HCT116 (cell line): ENCODE data around the gene GANC.

Experiments used
- CEBPB ChIP-seq: IDR thresholded peaks from 2 replicates; pipeline ENCODE4 v1.6.1; 2012; ENCODE audit warnings: low read depth
- CTCF ChIP-seq, 3 experiments: fragments of 200-600 bp in 1 of 3; sonication (generic) in 1 of 3; IDR thresholded peaks in 2 of 3; conservative IDR thresholded peaks in 1 of 3; 2 replicates each; pipeline ENCODE4 v1.5.1; 2012 to 2017; ENCODE audit warnings: low read depth in 2 of 3, low read length in 2 of 3, antibody characterized with exemption in 1 of 3, borderline replicate concordance in 1 of 3, control low read depth in 1 of 3, mild to moderate bottlenecking in 1 of 3, mixed read lengths in 1 of 3, mixed run types in 1 of 3, moderate library complexity in 1 of 3; ENCODE audit not compliant: insufficient read depth in 1 of 3
- EZH2 ChIP-seq: fragments of 200-600 bp; sonication (generic); IDR thresholded peaks from 2 replicates; pipeline ENCODE4 v1.6.1; 2017; ENCODE audit warnings: antibody characterized with exemption, mixed run types
- JUND ChIP-seq: IDR thresholded peaks from 2 replicates; pipeline ENCODE4 v1.6.1; 2012
- MAX ChIP-seq: IDR thresholded peaks from 2 replicates; pipeline ENCODE4 v1.6.1; 2012
- POLR2A ChIP-seq: IDR thresholded peaks from 2 replicates; pipeline ENCODE4 v1.7.0; 2011; ENCODE audit warnings: borderline replicate concordance; ENCODE audit not compliant: insufficient read depth, insufficient read length; ENCODE audit errors: extremely low read depth
- POLR2AphosphoS5 ChIP-seq: IDR thresholded peaks from 2 replicates; pipeline ENCODE4 v1.6.1; 2011; ENCODE audit warnings: mild to moderate bottlenecking, low read depth, low read length, moderate library complexity
- RAD21 ChIP-seq: IDR thresholded peaks from 2 replicates; pipeline ENCODE4 v1.6.1; 2012; ENCODE audit warnings: low read depth, mild to moderate bottlenecking
- SP1 ChIP-seq: IDR thresholded peaks from 2 replicates; pipeline ENCODE4 v1.6.1; 2012; ENCODE audit warnings: low read depth
- SRF ChIP-seq: IDR thresholded peaks from 2 replicates; pipeline ENCODE4 v1.6.1; 2012; ENCODE audit warnings: low read depth
- TCF7L2 ChIP-seq: IDR thresholded peaks from 2 replicates; pipeline ENCODE4 v1.7.0; 2011; ENCODE audit warnings: borderline replicate concordance, inconsistent platforms; ENCODE audit not compliant: insufficient read depth, insufficient read length; ENCODE audit errors: extremely low read depth
- ZFX ChIP-seq: fragments of 450-650 bp; IDR thresholded peaks from 2 replicates; pipeline ENCODE4 v1.6.1; 2017
- ZNF274 ChIP-seq: fragments of 200-500 bp; sonication (Bioruptor generic); IDR thresholded peaks from 2 replicates; pipeline ENCODE4 v1.6.1; 2014; ENCODE audit warnings: mild to moderate bottlenecking, low read depth, low read length, inconsistent platforms
- TF ChIP-seq, protein P1 (sequence below): IDR thresholded peaks from 2 replicates; pipeline ENCODE4 v1.6.1; 2012; ENCODE audit warnings: low read depth

DNA sequence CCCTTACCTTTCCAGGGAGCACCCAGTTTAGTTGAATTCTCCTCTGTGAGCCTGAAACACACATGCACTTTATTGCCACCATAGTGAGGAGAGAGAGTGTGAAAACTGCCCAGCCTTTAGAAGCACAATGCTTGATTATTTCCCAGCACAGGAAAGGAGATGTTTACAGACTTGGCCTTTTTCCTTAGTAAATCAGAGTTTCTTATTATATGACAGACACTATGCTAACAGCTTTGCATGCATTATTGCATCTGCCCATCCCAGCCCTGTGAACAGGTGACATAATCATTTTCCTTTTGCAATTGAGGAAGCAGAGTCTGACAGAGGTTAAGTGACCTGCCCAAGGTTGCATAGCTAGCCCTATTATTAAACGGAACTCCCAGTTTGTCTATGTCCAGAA, 122.8 kb downstream of the GANC start:
- no peak for TF ChIP-seq CTCF (IDR thresholded peaks at IDR 0.05 in 2 of 3, conservative IDR thresholded peaks at IDR 0.05 in 1 of 3; ENCODE audit: borderline replicate concordance in 1 of 3, insufficient read depth in 1 of 3, low read depth in 2 of 3, low read length in 2 of 3)
- no peak for TF ChIP-seq MAX
- TF ChIP-seq EZH2 = no peak
- TF ChIP-seq POLR2A = no peak
- no peak for TF ChIP-seq SP1
- no peak for TF ChIP-seq RAD21
- TF ChIP-seq POLR2AphosphoS5 = no peak
- TF ChIP-seq CEBPB = no peak
- TF ChIP-seq JUND = no peak
- TF ChIP-seq ZFX = no peak
- TF ChIP-seq TCF7L2 = no peak
- TF ChIP-seq ZNF274 = no peak
- TF ChIP-seq SRF = no peak
- TF ChIP-seq, protein P1, sequence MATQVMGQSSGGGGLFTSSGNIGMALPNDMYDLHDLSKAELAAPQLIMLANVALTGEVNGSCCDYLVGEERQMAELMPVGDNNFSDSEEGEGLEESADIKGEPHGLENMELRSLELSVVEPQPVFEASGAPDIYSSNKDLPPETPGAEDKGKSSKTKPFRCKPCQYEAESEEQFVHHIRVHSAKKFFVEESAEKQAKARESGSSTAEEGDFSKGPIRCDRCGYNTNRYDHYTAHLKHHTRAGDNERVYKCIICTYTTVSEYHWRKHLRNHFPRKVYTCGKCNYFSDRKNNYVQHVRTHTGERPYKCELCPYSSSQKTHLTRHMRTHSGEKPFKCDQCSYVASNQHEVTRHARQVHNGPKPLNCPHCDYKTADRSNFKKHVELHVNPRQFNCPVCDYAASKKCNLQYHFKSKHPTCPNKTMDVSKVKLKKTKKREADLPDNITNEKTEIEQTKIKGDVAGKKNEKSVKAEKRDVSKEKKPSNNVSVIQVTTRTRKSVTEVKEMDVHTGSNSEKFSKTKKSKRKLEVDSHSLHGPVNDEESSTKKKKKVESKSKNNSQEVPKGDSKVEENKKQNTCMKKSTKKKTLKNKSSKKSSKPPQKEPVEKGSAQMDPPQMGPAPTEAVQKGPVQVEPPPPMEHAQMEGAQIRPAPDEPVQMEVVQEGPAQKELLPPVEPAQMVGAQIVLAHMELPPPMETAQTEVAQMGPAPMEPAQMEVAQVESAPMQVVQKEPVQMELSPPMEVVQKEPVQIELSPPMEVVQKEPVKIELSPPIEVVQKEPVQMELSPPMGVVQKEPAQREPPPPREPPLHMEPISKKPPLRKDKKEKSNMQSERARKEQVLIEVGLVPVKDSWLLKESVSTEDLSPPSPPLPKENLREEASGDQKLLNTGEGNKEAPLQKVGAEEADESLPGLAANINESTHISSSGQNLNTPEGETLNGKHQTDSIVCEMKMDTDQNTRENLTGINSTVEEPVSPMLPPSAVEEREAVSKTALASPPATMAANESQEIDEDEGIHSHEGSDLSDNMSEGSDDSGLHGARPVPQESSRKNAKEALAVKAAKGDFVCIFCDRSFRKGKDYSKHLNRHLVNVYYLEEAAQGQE = no peak
